H9 (cell line): ENCODE results near the gene AEBP2. TPM values are rescaled to one million over a fixed set of nuclear protein-coding genes. Genes with fewer than 3 reads are reported as not detected.

Source experiments
- DNase-seq: peaks from one replicate; pipeline ENCODE4 v3.0.0-alpha.2; 2017
- H2AFZ ChIP-seq: one replicate; pipeline ENCODE4 v1.6.1; 2013; ENCODE audit warnings: mild to moderate bottlenecking, low read length, control low read depth, moderate library complexity
- H2AK5ac ChIP-seq: 2 replicates; pipeline ENCODE4 v1.6.1; 2013; ENCODE audit warnings: low read length, control low read depth, mixed read lengths; ENCODE audit not compliant: insufficient read length
- H2BK120ac ChIP-seq: one replicate; pipeline ENCODE4 v1.6.1; 2013; ENCODE audit warnings: low read depth, mild to moderate bottlenecking, low read length, control low read depth, inconsistent platforms; ENCODE audit not compliant: poor library complexity, severe bottlenecking
- H2BK12ac ChIP-seq: 2 replicates; pipeline ENCODE4 v1.6.1; 2013; ENCODE audit warnings: low read length, control low read depth, mixed read lengths, low read depth; ENCODE audit not compliant: insufficient read length
- H2BK15ac ChIP-seq: 2 replicates; pipeline ENCODE4 v1.6.1; 2013; ENCODE audit warnings: low read depth, low read length, control low read depth
- H2BK20ac ChIP-seq: one replicate; pipeline ENCODE4 v1.6.1; 2013; ENCODE audit warnings: low read depth, mild to moderate bottlenecking, low read length, control low read depth, inconsistent platforms; ENCODE audit not compliant: poor library complexity, severe bottlenecking
- H2BK5ac ChIP-seq: 2 replicates; pipeline ENCODE4 v1.6.1; 2013; ENCODE audit warnings: low read length, control low read depth, mixed read lengths; ENCODE audit not compliant: insufficient read length
- H3K14ac ChIP-seq: 2 replicates; pipeline ENCODE4 v1.6.1; 2013; ENCODE audit warnings: low read length, control low read depth; ENCODE audit not compliant: insufficient read depth
- H3K18ac ChIP-seq: 2 replicates; pipeline ENCODE4 v1.6.1; 2013; ENCODE audit warnings: low read depth, mild to moderate bottlenecking, mixed read lengths, low read length, control low read depth; ENCODE audit not compliant: insufficient read length
- H3K23ac ChIP-seq: 2 replicates; pipeline ENCODE4 v1.6.1; 2013; ENCODE audit warnings: low read length, control low read depth, mixed read lengths, low read depth; ENCODE audit not compliant: insufficient read length
- H3K23me2 ChIP-seq: 2 replicates; pipeline ENCODE4 v1.6.1; 2013; ENCODE audit warnings: low read depth, mild to moderate bottlenecking, mixed read lengths, low read length, control low read depth; ENCODE audit not compliant: insufficient read length, poor library complexity, severe bottlenecking
- H3K27ac ChIP-seq: 2 replicates; pipeline ENCODE4 v1.5.1; 2013; ENCODE audit warnings: low read length, control low read depth, mixed read lengths, low read depth; ENCODE audit not compliant: insufficient read length
- H3K27me3 ChIP-seq: 2 replicates; pipeline ENCODE4 v1.6.1; 2013; ENCODE audit warnings: low read length, control low read depth, inconsistent platforms; ENCODE audit not compliant: insufficient read depth
- H3K4ac ChIP-seq: 2 replicates; pipeline ENCODE4 v1.6.1; 2013; ENCODE audit warnings: low read depth, mild to moderate bottlenecking, control low read depth, inconsistent platforms, low read length, moderate library complexity
- H3K4me1 ChIP-seq: 2 replicates; pipeline ENCODE4 v1.6.1; 2013; ENCODE audit warnings: low read length, control low read depth, inconsistent platforms; ENCODE audit not compliant: insufficient read depth
- H3K4me2 ChIP-seq: 2 replicates; pipeline ENCODE4 v1.6.1; 2013; ENCODE audit warnings: low read length, control low read depth, mixed read lengths; ENCODE audit not compliant: insufficient read length, insufficient read depth
- H3K56ac ChIP-seq: 2 replicates; pipeline ENCODE4 v1.6.1; 2013; ENCODE audit warnings: low read depth, mild to moderate bottlenecking, mixed read lengths, low read length, control low read depth; ENCODE audit not compliant: insufficient read length
- H3K79me1 ChIP-seq: 2 replicates; pipeline ENCODE4 v1.6.1; 2013; ENCODE audit warnings: low read depth, mild to moderate bottlenecking, moderate library complexity, low read length, control low read depth, inconsistent platforms; ENCODE audit not compliant: insufficient read depth, poor library complexity, severe bottlenecking
- H3K79me2 ChIP-seq: 2 replicates; pipeline ENCODE4 v1.6.1; 2013; ENCODE audit warnings: low read length, control low read depth, inconsistent platforms; ENCODE audit not compliant: insufficient read depth
- H3K9ac ChIP-seq: 2 replicates; pipeline ENCODE4 v1.6.1; 2013; ENCODE audit warnings: low read length, control low read depth, mixed read lengths; ENCODE audit not compliant: insufficient read length; ENCODE audit errors: extremely low read depth
- H3K9me3 ChIP-seq: one replicate; pipeline ENCODE4 v1.6.1; 2013; ENCODE audit warnings: low read depth, low read length, inconsistent platforms; ENCODE audit not compliant: control insufficient read depth
- H3T11ph ChIP-seq: one replicate; pipeline ENCODE4 v1.6.1; 2013; ENCODE audit warnings: mild to moderate bottlenecking, low read length, control low read depth, inconsistent platforms
- H4K20me1 ChIP-seq: one replicate; pipeline ENCODE4 v1.6.1; 2013; ENCODE audit not compliant: control insufficient read depth, insufficient read length, insufficient read depth
- H4K5ac ChIP-seq: 2 replicates; pipeline ENCODE4 v1.6.1; 2013; ENCODE audit warnings: low read depth, mild to moderate bottlenecking, mixed read lengths, low read length, control low read depth; ENCODE audit not compliant: insufficient read length
- H4K8ac ChIP-seq: replicated peaks from 2 replicates; pipeline ENCODE4 v1.6.1; 2013; ENCODE audit warnings: low read length, control low read depth, mixed read lengths, low read depth; ENCODE audit not compliant: insufficient read length
- H4K91ac ChIP-seq: 2 replicates; pipeline ENCODE4 v1.6.1; 2013; ENCODE audit warnings: low read depth, mild to moderate bottlenecking, moderate library complexity, mixed read lengths, low read length, control low read depth; ENCODE audit not compliant: insufficient read length
- H3K27ac Mint-ChIP-seq, 3 experiments: 2 replicates in 2 of 3; 3 replicates in 1 of 3; pipeline ENCODE4 v1.8.0; 2020 to 2021; ENCODE audit warnings: mixed read lengths in 3 of 3, mild to moderate bottlenecking in 1 of 3, moderate library complexity in 1 of 3
- H3K27me3 Mint-ChIP-seq: 2 replicates; pipeline ENCODE4 v1.8.0; 2021; ENCODE audit warnings: low read depth, mild to moderate bottlenecking, moderate library complexity, mixed read lengths
- H3K36me3 Mint-ChIP-seq, 3 experiments: 2 replicates in 2 of 3; 3 replicates in 1 of 3; pipeline ENCODE4 v1.8.0; 2020 to 2021; ENCODE audit warnings: low read depth in 3 of 3, mixed read lengths in 3 of 3; ENCODE audit not compliant: insufficient read depth in 1 of 3
- H3K4me1 Mint-ChIP-seq, 2 experiments: 2 replicates each; pipeline ENCODE4 v1.8.0; 2020; ENCODE audit warnings: mixed read lengths in 2 of 2
- H3K4me3 Mint-ChIP-seq, 2 experiments: 2 replicates in 1 of 2; 3 replicates in 1 of 2; pipeline ENCODE4 v1.8.0; 2020 to 2021; ENCODE audit warnings: mild to moderate bottlenecking in 2 of 2, mixed read lengths in 2 of 2, moderate library complexity in 1 of 2
- H3K9me3 Mint-ChIP-seq, 2 experiments: 2 replicates in 1 of 2; 3 replicates in 1 of 2; pipeline ENCODE4 v1.8.0; 2020; ENCODE audit warnings: mild to moderate bottlenecking in 2 of 2, mixed read lengths in 2 of 2, moderate library complexity in 1 of 2
- WGBS: extraction: QIAGEN DNeasy Blood & Tissue Kit; methylation state at CpG from one replicate; pipeline ENCODE4 v1.1.7; 2013; ENCODE audit warnings: missing lambda C conversion rate, low lambda C conversion rate, mixed read lengths; ENCODE audit not compliant: insufficient read length; ENCODE audit errors: extremely low coverage; 5-methylcytosine and 5-hydroxymethylcytosine counted together
- total RNA-seq: library from RNA; stranded (reverse); gene quantifications from 2 replicates; pipeline ENCODE4 v1.2.1, GENCODE V29; 2021
- TF ChIP-seq, protein P1 (sequence below): fragments of 200-600 bp; sonication (generic); conservative IDR thresholded peaks from 3 replicates; pipeline ENCODE4 v1.8.0; 2021; ENCODE audit warnings: antibody characterized with exemption, mild to moderate bottlenecking

The AEBP2 gene
- total RNA-seq, 1 experiment from 2014 or later: 82.8 TPM

DNA sequence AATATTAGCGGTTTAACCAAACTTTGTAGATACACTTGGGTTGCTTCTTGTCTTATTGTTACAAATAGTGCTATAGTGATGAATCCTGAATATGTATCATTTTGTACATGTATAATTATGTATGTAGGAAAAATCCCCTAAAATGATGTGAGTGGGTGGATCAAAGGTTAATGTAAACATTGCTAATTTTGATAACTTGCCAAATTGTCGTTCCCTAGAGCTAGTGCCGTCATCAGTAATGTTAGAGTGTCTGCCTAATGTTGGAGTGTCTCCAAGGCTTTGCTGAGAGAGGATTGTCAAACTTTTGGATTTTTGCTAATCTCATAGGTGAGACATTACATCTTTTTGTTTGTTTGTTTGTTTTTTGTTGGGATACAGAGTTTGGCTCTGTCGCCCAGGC lies 44.4 kb downstream of the AEBP2 start:
- no peaks in the 10 kb centered on the region for H3K23me2 ChIP-seq
- no peak overlapping the region for H2BK20ac ChIP-seq
- H3K27ac Mint-ChIP-seq: peak overlapping the region; percentile 2 to 60 (median 29); a peak in 3 of 7 replicates
- no peaks in the 10 kb centered on the region for H3K27me3 Mint-ChIP-seq
- no peaks in the 10 kb centered on the region; the same call in 1 of the 2 replicates for H3K4me1 ChIP-seq
- TF ChIP-seq, protein P1, sequence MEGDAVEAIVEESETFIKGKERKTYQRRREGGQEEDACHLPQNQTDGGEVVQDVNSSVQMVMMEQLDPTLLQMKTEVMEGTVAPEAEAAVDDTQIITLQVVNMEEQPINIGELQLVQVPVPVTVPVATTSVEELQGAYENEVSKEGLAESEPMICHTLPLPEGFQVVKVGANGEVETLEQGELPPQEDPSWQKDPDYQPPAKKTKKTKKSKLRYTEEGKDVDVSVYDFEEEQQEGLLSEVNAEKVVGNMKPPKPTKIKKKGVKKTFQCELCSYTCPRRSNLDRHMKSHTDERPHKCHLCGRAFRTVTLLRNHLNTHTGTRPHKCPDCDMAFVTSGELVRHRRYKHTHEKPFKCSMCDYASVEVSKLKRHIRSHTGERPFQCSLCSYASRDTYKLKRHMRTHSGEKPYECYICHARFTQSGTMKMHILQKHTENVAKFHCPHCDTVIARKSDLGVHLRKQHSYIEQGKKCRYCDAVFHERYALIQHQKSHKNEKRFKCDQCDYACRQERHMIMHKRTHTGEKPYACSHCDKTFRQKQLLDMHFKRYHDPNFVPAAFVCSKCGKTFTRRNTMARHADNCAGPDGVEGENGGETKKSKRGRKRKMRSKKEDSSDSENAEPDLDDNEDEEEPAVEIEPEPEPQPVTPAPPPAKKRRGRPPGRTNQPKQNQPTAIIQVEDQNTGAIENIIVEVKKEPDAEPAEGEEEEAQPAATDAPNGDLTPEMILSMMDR: no peak
- H3K4me2 ChIP-seq: no peak overlapping the region
- no peak overlapping the region for H2AFZ ChIP-seq
- no peak overlapping the region for H4K8ac ChIP-seq
- no peak overlapping the region for H3K4ac ChIP-seq
- peaks cover 39 to 47% of the 10 kb centered on the region in 2 experiments for H3K4me1 Mint-ChIP-seq
- H3K9me3 Mint-ChIP-seq: peaks cover 0 to 8% of the 10 kb centered on the region in 2 experiments; a peak in 3 of 5 replicates
- no peak for DNase-seq
- H2BK120ac ChIP-seq: no peak overlapping the region
- no peak overlapping the region for H2BK12ac ChIP-seq
- no CpG with 5 or more reads among the region's 4 CpGs for WGBS
- no peak overlapping the region for H3K23ac ChIP-seq
- no peak overlapping the region for H3K14ac ChIP-seq
- no peak overlapping the region for H3K4me3 Mint-ChIP-seq
- H4K5ac ChIP-seq: no peak overlapping the region
- H2BK5ac ChIP-seq: no peak overlapping the region
- no peaks in the 10 kb centered on the region for H3K27me3 ChIP-seq
- no peak overlapping the region for H3K9ac ChIP-seq
- H3K18ac ChIP-seq: no peak overlapping the region
- H3T11ph ChIP-seq: no peak overlapping the region
- H2AK5ac ChIP-seq: no peak overlapping the region
- H4K20me1 ChIP-seq: no peaks in the 10 kb centered on the region
- no peak overlapping the region for H3K56ac ChIP-seq
- no peak overlapping the region for H3K27ac ChIP-seq
- peaks cover 44% of the 10 kb centered on the region for H3K79me2 ChIP-seq
- no peak overlapping the region for H2BK15ac ChIP-seq
- no peak overlapping the region for H4K91ac ChIP-seq
- H3K36me3 Mint-ChIP-seq: peaks cover 33 to 75% (median 74%) of the 10 kb centered on the region in 3 experiments
- no peaks in the 10 kb centered on the region for H3K9me3 ChIP-seq
- peaks cover 4% of the 10 kb centered on the region for H3K79me1 ChIP-seq
